ENCODE measurements around the gene CTF1.

GRCh38 chr16:30910427-30911029, 14.1 kb downstream of the CTF1 start:
- TF ChIP-seq FOXA1 (IDR thresholded peaks at IDR 0.05) (no peak), MAX (IDR thresholded peaks at IDR 0.05) (no peak), YY1 (IDR thresholded peaks at IDR 0.05) (no peak), SP1 (IDR thresholded peaks at IDR 0.05) (no peak), TAF1 (conservative IDR thresholded peaks at IDR 0.05) (no peak), JUND (IDR thresholded peaks at IDR 0.05) (no peak), GABPA (IDR thresholded peaks at IDR 0.05 in 1 of 2, conservative IDR thresholded peaks at IDR 0.05 in 1 of 2) (no peak), HNF4G (IDR thresholded peaks at IDR 0.05) (no peak), RAD21 (IDR thresholded peaks at IDR 0.05) (no peak), ATF3 (IDR thresholded peaks at IDR 0.05) (no peak)
- TF ChIP-seq, protein P1, sequence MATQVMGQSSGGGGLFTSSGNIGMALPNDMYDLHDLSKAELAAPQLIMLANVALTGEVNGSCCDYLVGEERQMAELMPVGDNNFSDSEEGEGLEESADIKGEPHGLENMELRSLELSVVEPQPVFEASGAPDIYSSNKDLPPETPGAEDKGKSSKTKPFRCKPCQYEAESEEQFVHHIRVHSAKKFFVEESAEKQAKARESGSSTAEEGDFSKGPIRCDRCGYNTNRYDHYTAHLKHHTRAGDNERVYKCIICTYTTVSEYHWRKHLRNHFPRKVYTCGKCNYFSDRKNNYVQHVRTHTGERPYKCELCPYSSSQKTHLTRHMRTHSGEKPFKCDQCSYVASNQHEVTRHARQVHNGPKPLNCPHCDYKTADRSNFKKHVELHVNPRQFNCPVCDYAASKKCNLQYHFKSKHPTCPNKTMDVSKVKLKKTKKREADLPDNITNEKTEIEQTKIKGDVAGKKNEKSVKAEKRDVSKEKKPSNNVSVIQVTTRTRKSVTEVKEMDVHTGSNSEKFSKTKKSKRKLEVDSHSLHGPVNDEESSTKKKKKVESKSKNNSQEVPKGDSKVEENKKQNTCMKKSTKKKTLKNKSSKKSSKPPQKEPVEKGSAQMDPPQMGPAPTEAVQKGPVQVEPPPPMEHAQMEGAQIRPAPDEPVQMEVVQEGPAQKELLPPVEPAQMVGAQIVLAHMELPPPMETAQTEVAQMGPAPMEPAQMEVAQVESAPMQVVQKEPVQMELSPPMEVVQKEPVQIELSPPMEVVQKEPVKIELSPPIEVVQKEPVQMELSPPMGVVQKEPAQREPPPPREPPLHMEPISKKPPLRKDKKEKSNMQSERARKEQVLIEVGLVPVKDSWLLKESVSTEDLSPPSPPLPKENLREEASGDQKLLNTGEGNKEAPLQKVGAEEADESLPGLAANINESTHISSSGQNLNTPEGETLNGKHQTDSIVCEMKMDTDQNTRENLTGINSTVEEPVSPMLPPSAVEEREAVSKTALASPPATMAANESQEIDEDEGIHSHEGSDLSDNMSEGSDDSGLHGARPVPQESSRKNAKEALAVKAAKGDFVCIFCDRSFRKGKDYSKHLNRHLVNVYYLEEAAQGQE (IDR thresholded peaks at IDR 0.05), result no peak
- TF ChIP-seq, protein P2, sequence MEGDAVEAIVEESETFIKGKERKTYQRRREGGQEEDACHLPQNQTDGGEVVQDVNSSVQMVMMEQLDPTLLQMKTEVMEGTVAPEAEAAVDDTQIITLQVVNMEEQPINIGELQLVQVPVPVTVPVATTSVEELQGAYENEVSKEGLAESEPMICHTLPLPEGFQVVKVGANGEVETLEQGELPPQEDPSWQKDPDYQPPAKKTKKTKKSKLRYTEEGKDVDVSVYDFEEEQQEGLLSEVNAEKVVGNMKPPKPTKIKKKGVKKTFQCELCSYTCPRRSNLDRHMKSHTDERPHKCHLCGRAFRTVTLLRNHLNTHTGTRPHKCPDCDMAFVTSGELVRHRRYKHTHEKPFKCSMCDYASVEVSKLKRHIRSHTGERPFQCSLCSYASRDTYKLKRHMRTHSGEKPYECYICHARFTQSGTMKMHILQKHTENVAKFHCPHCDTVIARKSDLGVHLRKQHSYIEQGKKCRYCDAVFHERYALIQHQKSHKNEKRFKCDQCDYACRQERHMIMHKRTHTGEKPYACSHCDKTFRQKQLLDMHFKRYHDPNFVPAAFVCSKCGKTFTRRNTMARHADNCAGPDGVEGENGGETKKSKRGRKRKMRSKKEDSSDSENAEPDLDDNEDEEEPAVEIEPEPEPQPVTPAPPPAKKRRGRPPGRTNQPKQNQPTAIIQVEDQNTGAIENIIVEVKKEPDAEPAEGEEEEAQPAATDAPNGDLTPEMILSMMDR (IDR thresholded peaks at IDR 0.05; ENCODE audit: low read depth, low read length, missing input control), result no peak
